GM23338 (cell line): ENCODE measurements around the gene SLC35A3. TPM values are rescaled to one million over a fixed set of nuclear protein-coding genes. Genes with fewer than 3 reads are reported as not detected.

Experiments used
- ATAC-seq: fragments of 200-7000 bp; cut with Tn5 transposase; 3 replicates; pipeline ENCODE4 v1.9.1; 2020
- DNase-seq: peaks from one replicate; pipeline ENCODE4 v3.0.0-alpha.2; 2015; ENCODE audit warnings: low spot score
- H2AFZ ChIP-seq: fragments of 200-600 bp; sonication (generic); 2 replicates; pipeline ENCODE4 v1.8.0; 2016; ENCODE audit warnings: antibody characterized with exemption, mild to moderate bottlenecking, moderate library complexity
- H3F3A ChIP-seq: fragments of 200-600 bp; sonication (generic); replicated peaks from 2 replicates; pipeline ENCODE4 v1.8.0; 2017; ENCODE audit warnings: antibody characterized with exemption, mixed run types, low read depth
- H3K27ac ChIP-seq: fragments of 200-600 bp; sonication (generic); 2 replicates; pipeline ENCODE4 v1.6.1; 2016; ENCODE audit warnings: low read depth
- H3K27me3 ChIP-seq: fragments of 200-600 bp; sonication (generic); 2 replicates; pipeline ENCODE4 v1.8.0; 2016; ENCODE audit warnings: mild to moderate bottlenecking, mixed run types, moderate library complexity; ENCODE audit not compliant: insufficient read depth
- H3K36me3 ChIP-seq: fragments of 200-600 bp; sonication (generic); 2 replicates; pipeline ENCODE4 v1.8.0; 2016; ENCODE audit warnings: mild to moderate bottlenecking; ENCODE audit not compliant: insufficient read depth
- H3K4me1 ChIP-seq: fragments of 200-600 bp; sonication (generic); 2 replicates; pipeline ENCODE4 v1.8.0; 2016; ENCODE audit warnings: mild to moderate bottlenecking, moderate library complexity; ENCODE audit not compliant: insufficient read depth
- H3K4me2 ChIP-seq: fragments of 200-600 bp; sonication (generic); 2 replicates; pipeline ENCODE4 v1.7.1; 2017; ENCODE audit warnings: mixed run types
- H3K4me3 ChIP-seq: fragments of 200-600 bp; sonication (generic); 2 replicates; pipeline ENCODE4 v1.6.1; 2016; ENCODE audit warnings: mixed run types
- H3K79me2 ChIP-seq: fragments of 200-600 bp; sonication (generic); replicated peaks from 2 replicates; pipeline ENCODE4 v1.8.0; 2017; ENCODE audit warnings: mild to moderate bottlenecking; ENCODE audit not compliant: insufficient read depth
- H3K9me2 ChIP-seq: fragments of 200-600 bp; sonication (generic); 2 replicates; pipeline ENCODE4 v1.8.0; 2017; ENCODE audit not compliant: insufficient read depth
- H4K20me1 ChIP-seq: fragments of 200-600 bp; sonication (generic); replicated peaks from 2 replicates; pipeline ENCODE4 v1.8.0; 2017; ENCODE audit warnings: mild to moderate bottlenecking; ENCODE audit not compliant: insufficient read depth
- H3K27ac Mint-ChIP-seq: 2 replicates; pipeline ENCODE4 v1.8.0; 2020; ENCODE audit warnings: inconsistent platforms, mild to moderate bottlenecking, moderate library complexity, mixed read lengths
- H3K27me3 Mint-ChIP-seq: 3 replicates; pipeline ENCODE4 v1.8.0; 2022; ENCODE audit warnings: low read depth, mild to moderate bottlenecking, moderate library complexity, mixed read lengths, inconsistent platforms; ENCODE audit not compliant: insufficient read depth, poor library complexity
- H3K36me3 Mint-ChIP-seq: 3 replicates; pipeline ENCODE4 v1.8.0; 2021; ENCODE audit warnings: low read depth, mild to moderate bottlenecking, inconsistent platforms, moderate library complexity, mixed read lengths
- H3K4me1 Mint-ChIP-seq: 3 replicates; pipeline ENCODE4 v1.8.0; 2020; ENCODE audit warnings: mild to moderate bottlenecking, inconsistent platforms, mixed read lengths
- H3K4me3 Mint-ChIP-seq: 3 replicates; pipeline ENCODE4 v1.8.0; 2021; ENCODE audit warnings: moderate library complexity, mild to moderate bottlenecking, inconsistent platforms, mixed read lengths
- H3K9me3 Mint-ChIP-seq: 3 replicates; pipeline ENCODE4 v1.8.0; 2020; ENCODE audit warnings: moderate library complexity, mild to moderate bottlenecking, inconsistent platforms, mixed read lengths
- CREB1 ChIP-seq: fragments of 250-450 bp; sonication (Bioruptor Pico); IDR thresholded peaks from 2 replicates; pipeline ENCODE4 v1.5.0; 2020; ENCODE audit warnings: low read depth, mild to moderate bottlenecking, moderate library complexity
- CTCF ChIP-seq, 2 experiments: fragments of 200-600 bp in 1 of 2; sonication (generic) in 1 of 2; conservative IDR thresholded peaks; 2 replicates each; pipeline versions ENCODE4 v1.5.1 to v1.6.1; 2016 to 2017; ENCODE audit warnings: antibody characterized with exemption in 2 of 2, low read depth in 2 of 2, mild to moderate bottlenecking in 2 of 2, moderate library complexity in 1 of 2
- ETS1 ChIP-seq: IDR thresholded peaks from 2 replicates; pipeline ENCODE4 v1.6.1; 2016; ENCODE audit warnings: antibody characterized with exemption
- EZH2phosphoT487 ChIP-seq: fragments of 200-600 bp; sonication (generic); IDR thresholded peaks from one replicate; pipeline ENCODE4 v1.8.1; 2018; ENCODE audit warnings: antibody characterized with exemption; ENCODE audit not compliant: unreplicated experiment
- JUNB ChIP-seq: IDR thresholded peaks from one replicate; pipeline ENCODE4 v1.6.1; 2016; ENCODE audit warnings: antibody characterized with exemption; ENCODE audit not compliant: unreplicated experiment
- NANOG ChIP-seq: IDR thresholded peaks from 2 replicates; pipeline ENCODE4 v1.6.1; 2016; ENCODE audit warnings: antibody characterized with exemption, borderline replicate concordance
- POLR2AphosphoS5 ChIP-seq: IDR thresholded peaks from 2 replicates; pipeline ENCODE4 v1.6.1; 2016; ENCODE audit warnings: antibody characterized with exemption, low read depth
- STAT1 ChIP-seq: IDR thresholded peaks from one replicate; pipeline ENCODE4 v1.6.1; 2016; ENCODE audit warnings: antibody characterized with exemption; ENCODE audit not compliant: unreplicated experiment
- ZNF114 ChIP-seq: fragments of 250-450 bp; sonication (Bioruptor Pico); IDR thresholded peaks from 2 replicates; pipeline ENCODE4 v1.5.0; 2020; ENCODE audit warnings: mild to moderate bottlenecking, moderate library complexity
- ZNF331 ChIP-seq: fragments of 250-450 bp; sonication (Bioruptor Pico); IDR thresholded peaks from 2 replicates; pipeline ENCODE4 v1.5.0; 2020; ENCODE audit warnings: low read depth, mild to moderate bottlenecking, moderate library complexity
- ZNF462 ChIP-seq: fragments of 250-450 bp; sonication (Bioruptor Pico); IDR thresholded peaks from 2 replicates; pipeline ENCODE4 v1.5.0; 2020; ENCODE audit warnings: mild to moderate bottlenecking, moderate library complexity
- polyA plus RNA-seq: library from polyadenylated mRNA; unstranded; fragments of >200 nt; fragmentation: Nextera tagmentation; extraction: Ambion mirVana; gene quantifications from 2 replicates; pipeline ENCODE4 v1.2.1, GENCODE V29; 2016
- total RNA-seq: library from RNA; depleted of rRNA; stranded (reverse); fragments of >200 nt; shearing (Covaris generic); gene quantifications from 2 replicates; pipeline ENCODE4 v1.2.3, GENCODE V29; 2014

SLC35A3 gene
- total and polyA plus RNA-seq, 2 experiments from 2014 or later = 7.6 to 27.2 TPM

- TF ChIP-seq ETS1 = no peak
- no peak for TF ChIP-seq JUNB
These were observed 82.1 kb downstream of the SLC35A3 start (continued) for GRCh38 chr1:100051893-100052292.

GRCh38 chr1:100053119-100053518 is 83.3 kb downstream of the SLC35A3 start:
- H3K27me3 ChIP-seq = no peaks in the 10 kb centered on the region
- H3K27me3 Mint-ChIP-seq = no peaks in the 10 kb centered on the region
- no peaks in the 10 kb centered on the region for H3K9me2 ChIP-seq
- no peak overlapping the region for H3K4me2 ChIP-seq
- H3K4me3 Mint-ChIP-seq = no peak overlapping the region
- ATAC-seq (no peak), DNase-seq (no peak)
- H2AFZ ChIP-seq = no peak overlapping the region
- TF ChIP-seq CREB1 (CRISPR knock-in tag) (no peak), ZNF331 (CRISPR knock-in tag) (no peak), ZNF462 (CRISPR knock-in tag) (no peak), ZNF114 (CRISPR knock-in tag) (no peak), POLR2AphosphoS5 (no peak), CTCF (conservative IDR thresholded peaks at IDR 0.05; ENCODE audit: low read depth in 2 of 2) (no peak), ETS1 (no peak), NANOG (no peak), STAT1 (no peak), JUNB (no peak), EZH2phosphoT487 (no peak)
- H3K4me1 ChIP-seq = peaks cover 20% of the 10 kb centered on the region
- H3K27ac Mint-ChIP-seq = no peak overlapping the region
- H3K79me2 ChIP-seq = peaks cover 97% of the 10 kb centered on the region
- peaks cover 8% of the 10 kb centered on the region for H4K20me1 ChIP-seq
- no peaks in the 10 kb centered on the region for H3F3A ChIP-seq
- peaks cover 10% of the 10 kb centered on the region; the same call in 2 of the 3 replicates for H3K36me3 Mint-ChIP-seq
- H3K27ac ChIP-seq = no peak overlapping the region
- H3K4me3 ChIP-seq = no peak overlapping the region
- H3K9me3 Mint-ChIP-seq = no peaks in the 10 kb centered on the region
- H3K4me1 Mint-ChIP-seq = peaks cover 20% of the 10 kb centered on the region
- H3K36me3 ChIP-seq = peaks cover 3% of the 10 kb centered on the region; the same call in 1 of the 2 replicates
